Brain microvascular endothelial cell (primary cell): ENCODE measurements around the gene NDUFAF7.
A peak's percentile ranks its signal among the peaks of the same experiment; 100 is the strongest.

Experiments
- DNase-seq: peaks from one replicate; pipeline ENCODE4 v3.0.0-alpha.2; 2020
- H3K27ac ChIP-seq: fragments of 250-450 bp; sonication (Bioruptor Pico); 2 replicates; pipeline ENCODE4 v1.5.1; 2020; ENCODE audit warnings: mild to moderate bottlenecking, moderate library complexity
- H3K27me3 ChIP-seq: fragments of 250-450 bp; sonication (Bioruptor Pico); replicated peaks from 2 replicates; pipeline ENCODE4 v1.5.1; 2020; ENCODE audit warnings: mild to moderate bottlenecking
- H3K36me3 ChIP-seq: fragments of 250-450 bp; sonication (Bioruptor Pico); replicated peaks from 2 replicates; pipeline ENCODE4 v1.5.1; 2020; ENCODE audit warnings: mild to moderate bottlenecking
- H3K4me3 ChIP-seq: 2 replicates; pipeline ENCODE4 v1.5.1; 2011; ENCODE audit warnings: low read depth, mild to moderate bottlenecking, control low read depth, low read length, moderate library complexity
- CTCF ChIP-seq: IDR thresholded peaks from 2 replicates; pipeline ENCODE4 v1.5.1; 2011; ENCODE audit warnings: low read depth, mild to moderate bottlenecking, moderate library complexity, low read length, control low read depth, inconsistent platforms; ENCODE audit errors: missing control alignments
- in situ Hi-C: cut with HindIII; loops from 2 replicates; pipeline ENCODE4 v1.10.0; 2017; ENCODE audit warnings: low sequenced_read_pairs, low pct_ligation_motif_present

The NDUFAF7 gene

GRCh38 chr2:37226863-37227262 lies 4.6 kb upstream of the NDUFAF7 start:
- DNase-seq: no peak
- H3K36me3 ChIP-seq: peaks cover 14% of the 10 kb centered on the region

GRCh38 chr2:37228788-37229187 lies 2.7 kb upstream of the NDUFAF7 start:
- in situ Hi-C loops: no loop called here
- no peak overlapping the region for H3K27ac ChIP-seq
- H3K36me3 ChIP-seq: peaks cover 4% of the 10 kb centered on the region
- H3K4me3 ChIP-seq: no peak overlapping the region
- no peak for DNase-seq
- H3K27me3 ChIP-seq: no peaks in the 10 kb centered on the region
- TF ChIP-seq CTCF: no peak

More at GRCh38 chr2:37226863-37227262, 4.6 kb upstream of the NDUFAF7 start:
- TF ChIP-seq CTCF: no peak
- H3K4me3 ChIP-seq: no peak overlapping the region
- H3K27ac ChIP-seq: no peak overlapping the region
- in situ Hi-C loops: no loop called here
- no peaks in the 10 kb centered on the region for H3K27me3 ChIP-seq

DNA sequence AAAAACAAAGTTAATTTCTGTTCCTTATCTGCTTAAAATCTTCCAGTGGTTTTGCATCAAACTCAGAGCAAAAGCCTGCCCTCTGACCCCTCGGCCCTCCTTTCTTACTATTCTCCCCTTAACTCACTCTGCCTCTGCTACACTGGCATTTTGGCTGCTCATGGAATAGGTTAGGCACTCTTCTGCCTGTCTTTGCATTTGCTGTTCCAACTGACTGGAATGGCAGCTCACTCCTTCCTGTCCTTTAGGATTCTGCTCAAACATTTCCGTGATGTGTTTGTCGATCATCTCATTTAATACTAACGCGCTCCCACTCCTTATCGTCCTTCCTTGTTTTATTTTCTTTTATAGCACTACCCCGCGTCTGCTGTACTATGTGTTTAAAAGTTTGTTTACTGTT lies 877 bp upstream of the NDUFAF7 start:
- H3K4me3 ChIP-seq: peak overlapping the region; percentile 95
- TF ChIP-seq CTCF: no peak
- DNase-seq: no peak
- in situ Hi-C loops: no loop called here
- no peaks in the 10 kb centered on the region for H3K27me3 ChIP-seq
- H3K36me3 ChIP-seq: peaks cover 2% of the 10 kb centered on the region
- H3K27ac ChIP-seq: peak overlapping the region; percentile 97

GRCh38 chr2:37232131-37232933 lies 874 bp downstream of the NDUFAF7 start:
- Histone ChIP-seq H3K4me3 (peak overlapping the region; percentile 95), H3K27me3 (no peaks in the 10 kb centered on the region), H3K36me3 (peaks cover 4% of the 10 kb centered on the region), H3K27ac (peak overlapping the region; percentile 97)
- no peak for DNase-seq
- in situ Hi-C loops: no loop called here
- TF ChIP-seq CTCF: no peak

- Histone ChIP-seq H3K27ac (no peak overlapping the region), H3K36me3 (peaks cover 29% of the 10 kb centered on the region), H3K27me3 (no peaks in the 10 kb centered on the region), H3K4me3 (no peak overlapping the region)
- TF ChIP-seq CTCF: no peak
- DNase-seq: no peak
- in situ Hi-C loops: no loop called here
Observed at GRCh38 chr2:37243435-37243834, 12.0 kb downstream of the NDUFAF7 start.

- Histone ChIP-seq H3K4me3 (no peak overlapping the region), H3K27ac (no peak overlapping the region), H3K36me3 (peaks cover 31% of the 10 kb centered on the region), H3K27me3 (no peaks in the 10 kb centered on the region)
- no peak for TF ChIP-seq CTCF
- no peak for DNase-seq
- in situ Hi-C loops: no loop called here
Observed at GRCh38 chr2:37244017-37244416, 12.6 kb downstream of the NDUFAF7 start.
